ENCODE data around the gene ANKRD23. TPM values are rescaled to one million over a fixed set of nuclear protein-coding genes. Genes with fewer than 3 reads are reported as not detected.

Gene ANKRD23
- total RNA-seq, 1 donor from 2014 or later, result 12.5 TPM

- no peak for TF ChIP-seq CTCF (IDR thresholded peaks at IDR 0.05; ENCODE audit: unreplicated experiment)
- no peak for DNase-seq (ENCODE audit: low spot score in 2 of 2, unreplicated experiment in 2 of 2)
- Mint-ChIP-seq H3K4me3 (peak overlapping the region; percentile 81), H3K27ac (peak overlapping the region; percentile 88), H3K9me3 (no peaks in the 10 kb centered on the region), H3K27me3 (ENCODE audit: low read depth) (no peaks in the 10 kb centered on the region), H3K4me1 (peaks cover 31% of the 10 kb centered on the region), H3K36me3 (peaks cover 13% of the 10 kb centered on the region)
Measured at GRCh38 chr2:96859099-96859649, 15.4 kb upstream of the ANKRD23 start.

GRCh38 chr2:96857667-96858372 lies 14.0 kb upstream of the ANKRD23 start, which contains the start of gene ANKRD39:
ANKRD39 (minus strand) TSS chr2:96858016; CDS start chr2:96857987, 29 bp downstream.
- H3K4me3 Mint-ChIP-seq, result peak within 1 kb of the TSS; percentile 81
- H3K9me3 Mint-ChIP-seq, result no peaks in the 10 kb centered on the region
- peak within 1 kb of the TSS; percentile 88 for H3K27ac Mint-ChIP-seq
- peaks cover 31% of the 10 kb centered on the region for H3K4me1 Mint-ChIP-seq
- no peaks in the 10 kb centered on the region for H3K27me3 Mint-ChIP-seq (ENCODE audit: low read depth)
- DNase-seq (ENCODE audit: low spot score in 2 of 2, unreplicated experiment in 2 of 2), result peak; percentile 94 to 99
- TF ChIP-seq CTCF (IDR thresholded peaks at IDR 0.05; ENCODE audit: unreplicated experiment), result no peak
- H3K36me3 Mint-ChIP-seq, result peaks cover 15% of the 10 kb centered on the region

GRCh38 chr2:96856776-96857666 lies 13.2 kb upstream of the ANKRD23 start:
- no peak for TF ChIP-seq CTCF (IDR thresholded peaks at IDR 0.05; ENCODE audit: unreplicated experiment)
- peaks cover 16% of the 10 kb centered on the region for H3K36me3 Mint-ChIP-seq
- H3K4me1 Mint-ChIP-seq, result peaks cover 31% of the 10 kb centered on the region
- peak overlapping the region; percentile 81 for H3K4me3 Mint-ChIP-seq
- H3K27me3 Mint-ChIP-seq (ENCODE audit: low read depth), result no peaks in the 10 kb centered on the region
- no peaks in the 10 kb centered on the region for H3K9me3 Mint-ChIP-seq
- H3K27ac Mint-ChIP-seq, result peak overlapping the region; percentile 44
- DNase-seq (ENCODE audit: low spot score in 2 of 2, unreplicated experiment in 2 of 2), result no peak

- DNase-seq (ENCODE audit: low spot score in 2 of 2, unreplicated experiment in 2 of 2), result no peak
- H3K36me3 Mint-ChIP-seq, result peaks cover 19% of the 10 kb centered on the region
- no peaks in the 10 kb centered on the region for H3K9me3 Mint-ChIP-seq
- no peak overlapping the region for H3K4me3 Mint-ChIP-seq
- TF ChIP-seq CTCF (IDR thresholded peaks at IDR 0.05; ENCODE audit: unreplicated experiment), result no peak
- H3K4me1 Mint-ChIP-seq, result peaks cover 17% of the 10 kb centered on the region
- H3K27me3 Mint-ChIP-seq (ENCODE audit: low read depth), result no peaks in the 10 kb centered on the region
- no peak overlapping the region for H3K27ac Mint-ChIP-seq
Measured at GRCh38 chr2:96853321-96853720, 9.5 kb upstream of the ANKRD23 start.

GRCh38 chr2:96852667-96853066 lies 8.8 kb upstream of the ANKRD23 start:
- no peak for TF ChIP-seq CTCF (IDR thresholded peaks at IDR 0.05; ENCODE audit: unreplicated experiment)
- no peak for DNase-seq (ENCODE audit: low spot score in 2 of 2, unreplicated experiment in 2 of 2)
- Mint-ChIP-seq H3K27ac (no peak overlapping the region), H3K4me3 (no peak overlapping the region), H3K4me1 (peaks cover 17% of the 10 kb centered on the region), H3K9me3 (no peaks in the 10 kb centered on the region), H3K27me3 (ENCODE audit: low read depth) (no peaks in the 10 kb centered on the region), H3K36me3 (peaks cover 24% of the 10 kb centered on the region)

Data from mesothelial cell of epicardium (in vitro differentiated cells).